ENCODE measurements around the gene DYDC2. TPM values are rescaled to one million over a fixed set of nuclear protein-coding genes. Genes with fewer than 3 reads are reported as not detected.

The DYDC2 gene
- total and polyA plus RNA-seq, 4 donors, result 0.14 to 2.0 (median 0.25) TPM

- Histone ChIP-seq H3K27me3 (ENCODE audit: control insufficient read depth in 4 of 4, insufficient read depth in 4 of 4, low read length in 3 of 4) (no peaks in the 10 kb centered on the region), H3K9ac (ENCODE audit: low read depth in 1 of 2, low read length in 2 of 2) (no peak overlapping the region), H3K9me3 (ENCODE audit: control insufficient read depth in 4 of 4, low read length in 3 of 4) (no peaks in the 10 kb centered on the region), H3K4me3 (ENCODE audit: low read depth in 1 of 3, low read length in 3 of 3) (no peak overlapping the region), H3K36me3 (ENCODE audit: control insufficient read depth in 4 of 4, insufficient read depth in 3 of 4, low read depth in 1 of 4, low read length in 3 of 4) (no peaks in the 10 kb centered on the region), H3K27ac (ENCODE audit: low read depth in 1 of 2, low read length in 2 of 2) (peak overlapping the region; percentile 58 to 73), H3K4me1 (ENCODE audit: control insufficient read depth in 4 of 4, insufficient read depth in 4 of 4, low read length in 3 of 4) (peaks cover 21 to 69% (median 52%) of the 10 kb centered on the region in 4 donors)
- TF ChIP-seq RAD21 (IDR thresholded peaks at IDR 0.05) (no peak), TAF1 (conservative IDR thresholded peaks at IDR 0.05) (no peak), ZBTB33 (IDR thresholded peaks at IDR 0.05) (peak; percentile 42), JUND (IDR thresholded peaks at IDR 0.05) (peak in 1 of 2 donors; percentile 70), HNF4A (conservative IDR thresholded peaks at IDR 0.05) (peak; percentile 92 to 96), SP1 (IDR thresholded peaks at IDR 0.05) (peak; percentile 75), RXRA (IDR thresholded peaks at IDR 0.05) (peak; percentile 65 to 82), FOXA1 (IDR thresholded peaks at IDR 0.05) (peak; percentile 37), YY1 (IDR thresholded peaks at IDR 0.05) (peak; percentile 47), EGR1 (IDR thresholded peaks at IDR 0.05; ENCODE audit: low read depth in 2 of 2) (peak in 1 of 2 donors; percentile 75), MAX (IDR thresholded peaks at IDR 0.05) (peak; percentile 83), NR2F2 (IDR thresholded peaks at IDR 0.05) (no peak), HNF4G (IDR thresholded peaks at IDR 0.05) (peak; percentile 64), REST (IDR thresholded peaks at IDR 0.05) (peak; percentile 37), FOXA2 (IDR thresholded peaks at IDR 0.05) (peak; percentile 82)
- TF ChIP-seq, protein P1, sequence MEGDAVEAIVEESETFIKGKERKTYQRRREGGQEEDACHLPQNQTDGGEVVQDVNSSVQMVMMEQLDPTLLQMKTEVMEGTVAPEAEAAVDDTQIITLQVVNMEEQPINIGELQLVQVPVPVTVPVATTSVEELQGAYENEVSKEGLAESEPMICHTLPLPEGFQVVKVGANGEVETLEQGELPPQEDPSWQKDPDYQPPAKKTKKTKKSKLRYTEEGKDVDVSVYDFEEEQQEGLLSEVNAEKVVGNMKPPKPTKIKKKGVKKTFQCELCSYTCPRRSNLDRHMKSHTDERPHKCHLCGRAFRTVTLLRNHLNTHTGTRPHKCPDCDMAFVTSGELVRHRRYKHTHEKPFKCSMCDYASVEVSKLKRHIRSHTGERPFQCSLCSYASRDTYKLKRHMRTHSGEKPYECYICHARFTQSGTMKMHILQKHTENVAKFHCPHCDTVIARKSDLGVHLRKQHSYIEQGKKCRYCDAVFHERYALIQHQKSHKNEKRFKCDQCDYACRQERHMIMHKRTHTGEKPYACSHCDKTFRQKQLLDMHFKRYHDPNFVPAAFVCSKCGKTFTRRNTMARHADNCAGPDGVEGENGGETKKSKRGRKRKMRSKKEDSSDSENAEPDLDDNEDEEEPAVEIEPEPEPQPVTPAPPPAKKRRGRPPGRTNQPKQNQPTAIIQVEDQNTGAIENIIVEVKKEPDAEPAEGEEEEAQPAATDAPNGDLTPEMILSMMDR (IDR thresholded peaks at IDR 0.05; ENCODE audit: low read depth, low read length, missing input control), result no peak
- WGBS, result 36% methylated on average over 7 of the region's 7 CpGs
- DNase-seq (ENCODE audit: low spot score), result no peak
Measured at GRCh38 chr10:80414142-80414895, 57.7 kb downstream of the DYDC2 start.
